Glomerular visceral epithelial cell (primary cell): ENCODE data around the gene ANKH.

Experiments
- DNase-seq: peaks from one replicate; pipeline ENCODE4 v3.0.0-alpha.2; 2016; ENCODE audit errors: extremely low spot score

ANKH gene

GRCh38 chr5:14735944-14736343 lies 135.6 kb downstream of the ANKH start:
- DNase-seq, result no peak

DNA sequence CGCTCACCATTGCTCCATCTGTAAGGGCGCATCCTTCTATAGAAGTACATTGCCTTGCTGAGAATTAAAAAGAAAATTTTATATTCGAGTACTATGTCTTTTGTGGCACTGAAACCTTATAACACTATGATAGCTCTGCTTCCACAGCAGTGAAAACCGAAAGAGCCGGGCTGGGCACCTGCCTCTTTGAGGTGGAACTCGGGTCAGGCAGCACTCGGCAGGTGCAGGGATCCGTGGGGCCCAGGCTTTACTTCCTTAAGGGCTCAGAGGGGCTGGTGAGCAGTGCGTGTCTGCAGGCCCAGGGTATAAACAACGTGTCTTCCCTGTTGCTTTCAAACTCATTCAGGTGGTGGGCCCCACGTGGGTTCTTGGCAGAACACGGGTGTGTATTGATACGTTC lies 137.2 kb downstream of the ANKH start:
- DNase-seq, result no peak

DNA sequence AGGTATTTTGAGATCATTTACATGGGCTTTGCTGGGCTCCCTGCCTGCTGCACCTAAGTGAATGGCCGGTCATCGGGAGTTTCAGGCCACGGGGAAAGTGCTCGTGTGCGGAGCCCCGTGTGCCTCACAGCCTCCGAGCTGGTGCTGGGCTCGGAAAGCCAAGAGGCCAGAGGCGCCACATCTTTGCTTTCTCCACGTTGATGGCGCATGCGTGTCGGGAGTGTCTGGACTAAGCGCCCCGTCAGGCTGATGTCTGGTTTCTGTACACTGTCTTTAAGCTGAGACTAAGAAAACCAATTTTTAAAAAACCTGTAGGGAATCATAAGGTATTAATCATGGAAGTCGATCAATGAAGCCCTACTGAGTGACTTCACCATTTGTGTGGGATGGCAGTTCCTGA lies 137.9 kb downstream of the ANKH start:
- no peak for DNase-seq

GRCh38 chr5:14732991-14733390 lies 138.6 kb downstream of the ANKH start:
- no peak for DNase-seq

DNA sequence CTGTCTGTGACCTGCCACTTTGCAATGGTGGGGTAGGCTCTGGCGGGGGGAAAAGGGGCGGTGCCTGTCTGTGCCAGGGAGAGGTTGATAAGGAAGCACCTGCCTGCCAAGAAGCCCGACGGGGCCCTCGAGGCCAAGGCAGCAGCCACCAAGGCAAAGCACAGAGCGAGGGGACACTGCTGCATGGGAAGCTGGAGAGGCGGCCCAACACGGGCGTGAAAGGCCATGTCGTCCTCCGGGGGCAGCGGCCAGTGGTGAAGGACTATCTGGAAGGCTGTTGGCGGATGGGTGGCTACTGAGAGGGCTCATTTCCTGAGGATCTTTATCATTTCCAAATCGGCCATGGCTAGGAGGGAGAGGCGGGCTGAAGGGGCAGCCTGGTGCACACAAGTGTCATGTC lies 140.7 kb downstream of the ANKH start:
- DNase-seq, result no peak

GRCh38 chr5:14730466-14730865 lies 141.1 kb downstream of the ANKH start:
- no peak for DNase-seq

DNA sequence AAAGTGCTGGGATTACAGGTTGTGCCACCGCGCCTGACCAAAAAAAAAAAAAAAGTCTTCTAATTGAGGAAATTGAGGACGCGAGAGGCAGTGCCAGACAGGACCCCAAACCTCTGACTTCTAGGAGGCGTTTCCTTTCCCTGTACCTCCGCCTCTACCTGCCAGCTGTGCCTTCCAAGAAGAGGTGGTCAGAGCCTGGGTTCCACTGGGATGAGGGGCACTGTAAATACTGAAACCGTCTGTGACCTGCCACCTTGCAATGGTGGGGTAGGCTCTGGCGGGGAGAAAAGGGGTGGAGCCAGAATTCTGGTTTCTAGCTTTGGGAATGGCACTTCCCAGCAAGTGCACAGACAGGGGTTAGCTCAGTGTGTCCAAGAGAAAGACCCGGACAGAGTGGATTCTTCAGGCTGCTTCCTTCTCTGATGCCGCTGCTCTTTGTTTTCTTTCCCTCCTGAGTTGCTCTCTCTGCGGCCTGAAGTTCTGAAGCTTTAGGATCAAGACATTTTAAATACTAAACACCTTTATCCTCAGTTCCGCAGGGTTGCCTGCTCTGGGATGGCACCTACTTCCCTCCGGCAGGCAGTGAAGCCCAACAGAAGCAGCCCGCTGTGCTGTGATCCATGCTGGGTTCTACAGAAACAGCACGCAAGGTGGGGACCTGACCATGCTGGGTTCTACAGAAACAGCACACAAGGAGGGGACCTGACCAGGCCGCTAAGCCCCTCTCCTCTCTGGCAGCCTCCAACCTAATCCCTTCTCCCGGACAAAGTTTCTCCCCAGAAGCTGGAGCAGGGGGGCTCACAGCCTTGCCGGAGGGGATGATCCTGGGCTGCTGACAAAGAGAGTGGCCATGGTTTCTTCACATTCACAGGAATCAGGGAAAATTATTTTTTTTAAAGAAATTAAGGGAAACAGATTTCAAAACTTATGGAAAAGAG lies 141.9 kb downstream of the ANKH start:
- no peak for DNase-seq

DNA sequence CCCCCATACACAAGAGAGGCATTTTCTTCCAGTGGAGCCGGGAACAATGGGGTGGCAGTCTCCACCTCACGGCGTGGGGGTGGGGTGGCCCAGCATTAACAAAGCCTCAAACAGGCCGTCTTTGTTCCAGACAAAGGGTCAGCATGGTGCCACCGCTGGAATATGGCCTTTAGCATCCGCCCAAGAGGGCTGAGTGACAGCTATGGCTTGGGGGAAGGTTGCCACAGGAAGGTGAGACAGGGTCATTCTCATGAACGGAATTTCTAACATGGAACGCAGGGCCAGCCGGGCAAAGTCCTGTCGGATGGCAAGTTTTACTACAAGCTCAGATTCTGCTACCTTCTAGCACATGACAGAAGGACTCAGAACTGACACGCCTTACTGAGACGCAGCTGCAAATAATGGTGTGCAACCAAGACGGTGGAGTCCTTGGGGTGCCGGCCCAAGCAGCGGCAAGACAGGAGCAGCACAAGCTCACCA lies 143.1 kb downstream of the ANKH start:
- no peak for DNase-seq

- no peak for DNase-seq
These were observed 143.6 kb downstream of the ANKH start for GRCh38 chr5:14727928-14728458.

GRCh38 chr5:14727428-14727865 lies 144.1 kb downstream of the ANKH start:
- DNase-seq, result peak; percentile 81

- peak; percentile 28 for DNase-seq
These were observed 145.3 kb downstream of the ANKH start for GRCh38 chr5:14726066-14726838.

GRCh38 chr5:14724633-14725032 lies 146.9 kb downstream of the ANKH start:
- no peak for DNase-seq

GRCh38 chr5:14723701-14724132 lies 147.9 kb downstream of the ANKH start:
- DNase-seq, result no peak

DNA sequence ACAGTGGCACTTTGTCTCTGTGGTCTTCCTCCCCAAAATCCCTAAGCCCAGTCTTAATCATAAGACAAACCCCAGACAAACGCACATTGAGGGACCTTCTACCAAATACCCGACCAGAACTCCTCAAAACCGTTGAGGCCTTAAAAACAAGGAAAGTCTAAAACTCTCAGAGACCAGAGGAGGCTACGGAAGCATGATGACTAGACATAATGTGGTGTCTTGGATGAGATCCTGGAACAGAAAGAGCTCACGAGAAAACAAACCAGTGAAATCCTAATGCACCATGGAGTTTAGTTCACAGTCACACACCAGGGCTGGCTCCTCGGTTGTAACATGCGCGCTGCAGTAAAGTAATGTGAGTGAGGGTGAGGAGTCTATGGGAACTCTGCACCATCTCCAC lies 148.7 kb downstream of the ANKH start:
- no peak for DNase-seq

- no peak for DNase-seq
These were observed 149.5 kb downstream of the ANKH start for GRCh38 chr5:14721990-14722656.

DNA sequence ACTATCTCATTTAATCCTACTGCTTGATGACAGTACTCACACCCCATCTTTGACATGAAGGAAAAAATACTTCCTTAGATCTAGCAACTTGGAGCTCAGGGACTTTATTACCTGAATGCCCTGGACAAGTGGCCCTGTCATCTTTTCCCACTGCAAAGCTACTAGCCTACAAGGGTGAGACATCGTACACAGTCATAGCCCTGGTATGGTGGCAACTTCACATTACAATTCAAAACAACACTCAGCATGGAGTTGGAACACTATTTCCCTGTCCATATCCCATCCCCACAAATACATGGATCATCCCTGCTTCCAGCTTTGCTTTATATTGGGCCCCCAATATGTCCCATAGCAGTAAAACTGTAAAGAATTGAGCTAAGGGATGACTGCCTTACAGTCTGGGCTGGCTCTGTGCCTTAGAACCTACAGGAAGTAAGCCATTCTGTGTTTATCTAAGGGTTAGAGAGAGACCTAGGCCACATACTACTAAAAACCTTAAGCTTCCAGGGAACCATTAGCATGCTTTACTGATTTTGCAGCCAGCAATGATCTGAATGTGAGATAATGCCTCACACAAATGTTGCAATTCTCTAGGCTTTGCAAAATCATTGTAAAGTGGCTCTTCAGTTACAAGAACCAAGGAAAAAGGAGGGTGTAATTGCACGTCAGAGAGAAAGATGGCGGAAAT lies 151.2 kb downstream of the ANKH start:
- DNase-seq, result no peak

GRCh38 chr5:14718778-14719177 lies 152.8 kb downstream of the ANKH start:
- DNase-seq, result no peak

- no peak for DNase-seq
These were observed 154.5 kb downstream of the ANKH start for GRCh38 chr5:14716755-14717752.

DNA sequence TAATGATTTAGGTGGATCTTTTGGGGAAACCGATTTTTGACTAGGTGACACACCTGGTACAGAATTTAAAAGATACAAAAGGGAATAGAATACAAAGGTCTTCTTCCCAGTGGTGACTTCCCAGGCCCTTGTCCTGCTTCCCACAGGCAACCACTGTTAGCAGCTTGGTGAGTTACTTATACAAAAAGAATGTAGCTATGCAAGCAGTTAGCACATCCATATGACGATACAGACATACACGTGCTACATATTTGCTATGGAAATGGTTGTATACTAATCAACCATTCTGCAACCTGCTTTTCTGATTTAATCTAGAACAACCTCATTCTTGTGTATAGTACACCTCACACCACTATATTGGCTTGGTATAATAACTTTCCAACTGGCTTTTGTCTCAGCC lies 156.1 kb downstream of the ANKH start:
- no peak for DNase-seq

- peak; percentile 61 for DNase-seq
These were observed 156.9 kb downstream of the ANKH start for GRCh38 chr5:14714706-14715105.
